Neuronal stem cell (in vitro differentiated cells): ENCODE results near the gene CAPN9.
A peak's percentile ranks its signal among the peaks of the same experiment; 100 is the strongest.

Experiments
- DNase-seq: peaks from one replicate; pipeline ENCODE4 v3.0.0-alpha.2; 2013; ENCODE audit warnings: low spot score
- H2AFZ ChIP-seq: one replicate; pipeline ENCODE4 v1.6.1; 2013; ENCODE audit warnings: mild to moderate bottlenecking, low read length, inconsistent platforms
- H2AK5ac ChIP-seq: 2 replicates; pipeline ENCODE4 v1.6.1; 2013; ENCODE audit warnings: low read depth, mild to moderate bottlenecking, inconsistent platforms, low read length, moderate library complexity, mixed read lengths
- H2BK120ac ChIP-seq: 2 replicates; pipeline ENCODE4 v1.6.1; 2013; ENCODE audit warnings: low read depth, mild to moderate bottlenecking, inconsistent platforms, low read length, moderate library complexity, mixed read lengths
- H2BK12ac ChIP-seq: one replicate; pipeline ENCODE4 v1.6.1; 2013; ENCODE audit warnings: low read length, inconsistent platforms
- H2BK15ac ChIP-seq: 2 replicates; pipeline ENCODE4 v1.6.1; 2013; ENCODE audit warnings: mild to moderate bottlenecking, low read length, inconsistent platforms, mixed read lengths
- H2BK5ac ChIP-seq: one replicate; pipeline ENCODE4 v1.6.1; 2013; ENCODE audit warnings: inconsistent platforms, mild to moderate bottlenecking, low read length, moderate library complexity
- H3K14ac ChIP-seq: one replicate; pipeline ENCODE4 v1.6.1; 2013; ENCODE audit warnings: low read length, inconsistent platforms
- H3K18ac ChIP-seq: 2 replicates; pipeline ENCODE4 v1.6.1; 2013; ENCODE audit warnings: low read length, inconsistent platforms
- H3K23ac ChIP-seq: 2 replicates; pipeline ENCODE4 v1.6.1; 2013; ENCODE audit warnings: low read depth, mild to moderate bottlenecking, mixed read lengths, low read length, inconsistent platforms; ENCODE audit not compliant: poor library complexity
- H3K27ac ChIP-seq: replicated peaks from 3 replicates; pipeline ENCODE4 v1.5.1; 2013; ENCODE audit warnings: low read length, inconsistent platforms
- H3K27me3 ChIP-seq, 3 experiments: 2 replicates each; pipeline ENCODE4 v1.6.1; 2013; ENCODE audit warnings: low read length in 3 of 3, mild to moderate bottlenecking in 2 of 3, inconsistent platforms in 1 of 3, low read depth in 1 of 3, mixed read lengths in 1 of 3, moderate library complexity in 1 of 3; ENCODE audit not compliant: control insufficient read depth in 3 of 3, insufficient read depth in 3 of 3
- H3K36me3 ChIP-seq, 2 donors: replicated peaks in 1 of 2; 2 replicates each; pipeline ENCODE4 v1.6.1; 2013; ENCODE audit warnings: low read length in 2 of 2; ENCODE audit not compliant: control insufficient read depth in 2 of 2, insufficient read depth in 2 of 2
- H3K4ac ChIP-seq: 2 replicates; pipeline ENCODE4 v1.6.1; 2013; ENCODE audit warnings: inconsistent platforms, mild to moderate bottlenecking, low read length, moderate library complexity
- H3K4me1 ChIP-seq, 2 donors: 1 replicate in 1 of 2; 2 replicates in 1 of 2; pipeline ENCODE4 v1.6.1; 2013; ENCODE audit warnings: low read length in 2 of 2, low read depth in 1 of 2; ENCODE audit not compliant: control insufficient read depth in 2 of 2, insufficient read depth in 1 of 2
- H3K4me2 ChIP-seq: one replicate; pipeline ENCODE4 v1.6.1; 2013; ENCODE audit warnings: mild to moderate bottlenecking, low read length, inconsistent platforms; ENCODE audit not compliant: insufficient read depth, poor library complexity, severe bottlenecking
- H3K4me3 ChIP-seq, 2 donors: 2 replicates each; pipeline ENCODE4 v1.5.1; 2013; ENCODE audit warnings: low read length in 2 of 2, mild to moderate bottlenecking in 2 of 2, inconsistent platforms in 1 of 2, moderate library complexity in 1 of 2
- H3K79me1 ChIP-seq: one replicate; pipeline ENCODE4 v1.6.1; 2013; ENCODE audit warnings: low read depth, mild to moderate bottlenecking, inconsistent platforms, low read length, moderate library complexity
- H3K9ac ChIP-seq: one replicate; pipeline ENCODE4 v1.6.1; 2013; ENCODE audit warnings: mild to moderate bottlenecking, low read depth, low read length, inconsistent platforms; ENCODE audit not compliant: poor library complexity
- H3K9me3 ChIP-seq, 2 donors: replicated peaks in 1 of 2; 2 replicates each; pipeline versions ENCODE3 to v1.6.1; 2013; ENCODE audit warnings: low read length in 2 of 2, mild to moderate bottlenecking in 2 of 2, inconsistent platforms in 1 of 2, low read depth in 1 of 2, mixed read lengths in 1 of 2, moderate library complexity in 1 of 2; ENCODE audit not compliant: control insufficient read depth in 2 of 2, insufficient read depth in 1 of 2
- H4K8ac ChIP-seq: one replicate; pipeline ENCODE4 v1.6.1; 2013; ENCODE audit warnings: low read depth, mild to moderate bottlenecking, inconsistent platforms, low read length, moderate library complexity
- H4K91ac ChIP-seq: one replicate; pipeline ENCODE4 v1.6.1; 2013; ENCODE audit warnings: low read length, low read depth, mild to moderate bottlenecking, inconsistent platforms; ENCODE audit not compliant: poor library complexity
- WGBS, 2 donors: extraction: QIAGEN DNeasy Blood & Tissue Kit; methylation state at CpG; one replicate each; pipeline ENCODE4 v1.1.7; 2013; ENCODE audit warnings: missing lambda C conversion rate in 2 of 2, mixed read lengths in 1 of 2; ENCODE audit not compliant: insufficient read length in 2 of 2, insufficient replicate concordance in 1 of 2; ENCODE audit errors: extremely low coverage in 2 of 2; 5-methylcytosine and 5-hydroxymethylcytosine counted together

CAPN9 gene

DNA sequence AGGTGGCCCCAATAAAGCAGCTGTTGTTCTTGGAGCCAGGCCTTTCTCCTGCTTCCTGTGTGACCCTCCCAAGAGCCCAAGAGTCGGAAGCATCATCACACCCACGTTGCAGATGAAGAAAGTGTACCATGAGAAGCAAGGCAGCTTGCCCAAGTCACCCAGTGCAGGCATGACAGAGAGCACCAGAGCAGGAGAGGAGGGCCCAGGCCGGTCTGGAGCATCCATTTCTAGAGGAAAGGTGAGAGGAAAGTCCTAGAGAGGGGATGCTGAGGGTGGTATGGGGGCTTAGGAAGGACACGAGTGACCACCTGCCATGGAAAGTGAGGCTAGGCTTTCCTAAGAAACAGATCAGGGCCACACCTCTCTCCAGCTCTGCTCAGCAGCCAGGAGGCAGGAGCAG is 74.2 kb downstream of the CAPN9 start:
- Histone ChIP-seq H3K4ac (no peak overlapping the region), H3K36me3 (no peaks in the 10 kb centered on the region), H3K79me1 (no peaks in the 10 kb centered on the region), H2BK5ac (no peak overlapping the region), H3K27me3 (no peaks in the 10 kb centered on the region), H3K9ac (no peak overlapping the region), H3K4me2 (no peak overlapping the region), H3K14ac (no peak overlapping the region), H2BK12ac (peak overlapping the region; percentile 7), H3K27ac (no peak overlapping the region), H2AK5ac (no peak overlapping the region), H3K18ac (peak overlapping the region; percentile 25), H2BK120ac (no peak overlapping the region), H2AFZ (no peak overlapping the region), H4K8ac (no peak overlapping the region), H3K4me3 (no peak overlapping the region), H2BK15ac (no peak overlapping the region), H3K23ac (no peak overlapping the region), H3K9me3 (no peaks in the 10 kb centered on the region), H3K4me1 (peaks cover 0 to 8% of the 10 kb centered on the region in 2 donors), H4K91ac (no peak overlapping the region)
- WGBS, 2 donors = no CpG with 5 or more reads among the region's 4 CpGs
- DNase-seq = no peak

DNA sequence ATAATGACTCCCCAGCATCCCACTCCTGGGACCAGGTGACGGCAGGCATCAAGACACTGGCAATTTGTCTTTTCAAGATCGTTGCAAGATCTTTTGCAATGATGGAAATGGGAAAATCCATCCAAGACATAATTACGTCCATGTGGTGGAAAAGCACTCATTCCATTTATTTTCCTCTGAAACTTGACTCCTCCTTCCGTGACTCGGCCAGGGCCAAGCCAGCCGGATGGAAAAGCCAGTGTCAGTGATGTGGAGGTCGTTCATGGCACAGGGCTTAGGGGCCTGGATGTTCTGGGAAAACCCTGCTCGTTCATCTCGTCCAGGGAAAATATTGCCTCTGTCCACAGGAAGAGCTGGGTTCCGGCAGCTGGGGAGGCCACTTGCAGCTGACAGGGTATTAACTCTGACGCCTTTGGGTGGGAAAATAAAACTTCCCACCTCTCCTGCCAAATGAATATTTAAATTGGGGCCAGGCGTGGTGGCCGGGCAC is 74.9 kb downstream of the CAPN9 start:
- no peak for DNase-seq
- Histone ChIP-seq H3K9ac (no peak overlapping the region), H3K18ac (no peak overlapping the region), H3K4me1 (peaks cover 3 to 14% of the 10 kb centered on the region in 2 donors), H3K9me3 (no peaks in the 10 kb centered on the region), H2AFZ (no peak overlapping the region), H3K4me3 (no peak overlapping the region), H3K27me3 (no peaks in the 10 kb centered on the region), H4K91ac (no peak overlapping the region), H2AK5ac (no peak overlapping the region), H2BK15ac (no peak overlapping the region), H3K36me3 (no peaks in the 10 kb centered on the region), H2BK5ac (no peak overlapping the region), H4K8ac (no peak overlapping the region), H3K79me1 (no peaks in the 10 kb centered on the region), H3K23ac (no peak overlapping the region), H3K4me2 (no peak overlapping the region), H2BK12ac (no peak overlapping the region), H2BK120ac (no peak overlapping the region), H3K4ac (no peak overlapping the region), H3K14ac (no peak overlapping the region), H3K27ac (no peak overlapping the region)
- WGBS, 2 donors = no CpG with 5 or more reads among the region's 13 CpGs

DNA sequence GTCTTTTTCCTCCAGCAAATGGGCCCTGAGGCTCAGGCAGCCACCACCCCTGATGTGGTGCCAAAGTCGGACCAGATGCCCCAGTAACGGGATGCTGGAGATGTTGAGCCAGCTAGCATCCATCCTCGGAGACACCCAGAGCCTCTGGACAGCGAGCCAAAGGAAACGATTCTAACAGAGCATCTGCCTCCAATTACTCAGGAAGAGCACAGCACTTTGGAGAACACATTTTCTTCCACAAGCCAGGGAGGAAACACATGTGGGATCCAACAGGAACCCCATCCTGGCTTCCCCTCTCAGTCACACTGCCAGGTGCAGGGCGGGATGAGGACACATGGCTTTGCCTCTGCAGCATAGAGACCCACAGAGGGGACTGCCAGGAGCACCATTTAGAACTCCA is 76.2 kb downstream of the CAPN9 start:
- Histone ChIP-seq H3K36me3 (no peaks in the 10 kb centered on the region), H2BK120ac (no peak overlapping the region), H3K4me1 (peaks cover 12 to 21% of the 10 kb centered on the region in 2 donors), H4K91ac (no peak overlapping the region), H3K18ac (no peak overlapping the region), H2AFZ (no peak overlapping the region), H4K8ac (no peak overlapping the region), H3K4ac (no peak overlapping the region), H3K14ac (no peak overlapping the region), H2BK5ac (no peak overlapping the region), H2BK15ac (no peak overlapping the region), H3K27me3 (no peaks in the 10 kb centered on the region), H3K9me3 (no peaks in the 10 kb centered on the region), H3K27ac (no peak overlapping the region), H3K23ac (no peak overlapping the region), H3K4me2 (no peak overlapping the region), H2BK12ac (no peak overlapping the region), H3K9ac (no peak overlapping the region), H2AK5ac (no peak overlapping the region), H3K4me3 (no peak overlapping the region), H3K79me1 (no peaks in the 10 kb centered on the region)
- WGBS, 2 donors = no CpG with 5 or more reads among the region's 6 CpGs
- DNase-seq = no peak

DNA sequence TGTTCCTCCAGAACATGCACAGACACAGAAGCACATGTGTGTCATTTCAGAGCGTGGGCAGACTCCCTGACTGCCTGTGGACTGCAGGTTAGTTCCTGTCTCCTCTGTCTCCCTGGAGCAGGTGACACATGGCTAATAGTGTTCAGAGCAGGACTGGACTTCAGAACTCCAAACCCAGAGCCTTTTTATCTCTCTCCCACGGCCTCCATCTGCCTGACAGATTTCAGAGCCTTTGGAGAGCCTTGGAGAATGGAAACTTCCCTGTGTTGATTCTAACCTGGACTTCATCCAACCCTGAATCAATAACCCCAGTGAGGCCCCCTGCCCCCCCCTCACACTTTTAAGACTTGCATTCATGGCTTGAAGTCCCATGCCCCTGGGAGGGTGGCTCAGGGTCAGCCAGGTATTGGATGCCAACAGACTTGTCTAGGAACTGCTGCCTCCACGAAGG is 76.8 kb downstream of the CAPN9 start:
- Histone ChIP-seq H3K79me1 (no peaks in the 10 kb centered on the region), H2AFZ (no peak overlapping the region), H3K9ac (no peak overlapping the region), H3K27me3 (no peaks in the 10 kb centered on the region), H3K4me2 (no peak overlapping the region), H2BK12ac (no peak overlapping the region), H4K91ac (no peak overlapping the region), H3K9me3 (no peaks in the 10 kb centered on the region), H3K4me3 (no peak overlapping the region), H3K36me3 (no peaks in the 10 kb centered on the region), H2AK5ac (no peak overlapping the region), H3K27ac (no peak overlapping the region), H4K8ac (no peak overlapping the region), H3K4ac (no peak overlapping the region), H3K23ac (no peak overlapping the region), H2BK5ac (no peak overlapping the region), H3K14ac (no peak overlapping the region), H3K18ac (no peak overlapping the region), H2BK15ac (no peak overlapping the region), H3K4me1 (peaks cover 12 to 17% of the 10 kb centered on the region in 2 donors), H2BK120ac (no peak overlapping the region)
- no peak for DNase-seq
- WGBS, 2 donors = no CpG with 5 or more reads among the region's 3 CpGs
